Measurements from ENCODE around the gene C1orf185.

- TF ChIP-seq POLR2A (IDR thresholded peaks at IDR 0.05) (no peak), CTCF (IDR thresholded peaks at IDR 0.05) (no peak)
These were observed 13.8 kb downstream of the C1orf185 start for GRCh38 chr1:51115714-51116404.
